ENCODE results near the gene ANO7.

- TF ChIP-seq CTCF (IDR thresholded peaks at IDR 0.05; ENCODE audit: borderline replicate concordance, extremely low read depth, low read length, poor library complexity, severe bottlenecking) (no peak), EZH2 (IDR thresholded peaks at IDR 0.05; ENCODE audit: borderline replicate concordance, low read depth, low read length, severe bottlenecking) (no peak)
These were observed 29.0 kb downstream of the ANO7 start for GRCh38 chr2:241217320-241218031.

All from DND-41 (cell line).